GM19025 (cell line): ENCODE data around the gene ENOX1.
A peak's percentile ranks its signal among the peaks of the same experiment; 100 is the strongest.

Experiments
- ATAC-seq: cut with Tn5 transposase; IDR thresholded peaks from one replicate; pipeline ENCODE4 v1.9.1; 2021; ENCODE audit warnings: mild to moderate bottlenecking, low read depth, moderate library complexity; ENCODE audit not compliant: unreplicated experiment

Gene ENOX1

DNA sequence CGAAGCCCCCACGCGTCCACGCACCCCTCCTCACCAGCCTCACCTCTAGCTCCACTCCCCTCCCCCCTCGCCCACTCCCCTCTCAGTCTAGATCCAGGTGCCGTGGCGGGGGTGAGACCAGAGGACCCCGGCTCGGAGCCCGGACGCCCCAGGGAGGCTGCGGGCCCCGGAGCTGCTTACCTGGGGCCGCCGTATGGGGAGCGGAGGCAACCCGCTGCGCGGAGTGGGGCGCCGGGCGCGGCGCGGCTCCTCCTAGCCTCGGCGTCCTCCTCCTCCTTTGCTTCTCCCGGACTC is 353 bp downstream of the ENOX1 start:
- ATAC-seq = no peak

DNA sequence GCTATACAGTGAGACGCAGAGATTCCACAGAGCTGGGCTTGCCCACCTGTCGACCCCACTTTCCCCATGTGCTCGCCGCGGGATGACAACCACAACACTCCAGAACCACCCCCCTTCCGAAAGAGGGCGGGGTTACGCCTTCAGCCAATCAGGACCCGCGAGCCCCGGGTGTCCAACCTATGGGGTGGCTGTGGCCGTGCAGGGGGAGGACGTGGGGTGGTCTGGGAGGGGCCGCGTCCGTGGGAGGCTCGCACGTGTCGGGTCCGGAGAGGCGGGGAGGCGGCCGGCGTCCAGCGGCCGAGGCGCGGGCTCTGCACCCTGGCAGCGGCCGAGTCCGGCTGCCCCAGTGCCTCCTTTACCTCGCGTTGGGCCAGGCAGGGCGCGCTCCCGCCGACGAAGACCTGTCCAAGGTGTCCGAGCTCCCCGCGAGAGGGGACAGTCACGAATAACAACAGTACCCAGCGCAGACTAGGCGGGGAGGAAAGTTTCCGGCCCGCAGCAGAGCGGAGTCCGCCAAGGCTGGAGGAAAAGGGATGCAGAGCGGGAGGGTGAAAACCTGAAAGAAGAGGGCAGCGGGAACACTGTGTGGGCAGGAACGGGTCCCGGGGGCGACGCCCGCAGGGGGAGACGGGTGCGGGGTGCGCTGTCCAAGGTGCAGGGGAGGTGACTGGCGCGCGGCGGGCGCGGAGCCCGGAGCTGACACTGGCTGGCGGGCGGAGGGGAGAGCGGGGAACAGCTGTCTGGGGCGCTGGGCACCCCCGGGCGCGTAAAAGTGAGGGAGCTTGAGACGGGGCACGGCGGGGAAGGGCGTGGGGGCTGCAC is 911 bp downstream of the ENOX1 start:
- ATAC-seq = no peak

DNA sequence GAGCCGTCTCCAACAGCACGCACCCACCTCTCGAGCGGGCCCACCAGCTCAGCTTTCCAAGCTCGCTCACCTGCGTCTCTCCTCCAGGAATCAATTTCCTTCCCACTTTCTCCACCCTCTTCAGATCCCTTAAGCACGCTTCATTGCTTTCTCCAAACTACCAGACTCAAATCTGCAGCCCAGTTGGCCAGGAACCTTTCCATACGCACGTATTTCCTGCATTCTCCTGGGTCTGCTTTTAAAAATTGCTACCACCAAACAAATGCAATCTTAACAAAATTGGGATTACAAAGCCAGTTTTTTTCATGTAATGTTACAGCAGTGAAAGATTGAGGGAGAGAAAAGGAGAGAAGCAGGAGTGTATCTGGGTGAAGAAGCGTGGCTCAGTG is 1.5 kb downstream of the ENOX1 start:
- no peak for ATAC-seq

DNA sequence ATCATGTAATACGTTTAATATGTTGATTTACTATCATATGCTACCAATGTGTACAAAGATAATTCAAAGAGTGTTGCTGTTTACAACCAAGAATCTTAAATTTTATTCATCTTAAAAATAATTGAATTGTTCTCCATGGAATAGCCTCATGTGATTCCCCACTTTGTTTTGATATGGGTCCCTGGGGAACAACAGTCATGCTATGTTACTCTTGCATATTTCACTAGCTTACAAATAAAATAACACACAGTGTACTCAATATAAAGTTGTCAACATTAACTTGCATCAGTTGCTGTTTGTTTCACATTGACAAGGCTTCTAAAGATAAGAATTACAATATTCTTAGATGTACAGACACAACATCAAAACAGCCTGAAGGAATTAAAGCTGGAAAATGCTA is 2.3 kb downstream of the ENOX1 start:
- no peak for ATAC-seq

DNA sequence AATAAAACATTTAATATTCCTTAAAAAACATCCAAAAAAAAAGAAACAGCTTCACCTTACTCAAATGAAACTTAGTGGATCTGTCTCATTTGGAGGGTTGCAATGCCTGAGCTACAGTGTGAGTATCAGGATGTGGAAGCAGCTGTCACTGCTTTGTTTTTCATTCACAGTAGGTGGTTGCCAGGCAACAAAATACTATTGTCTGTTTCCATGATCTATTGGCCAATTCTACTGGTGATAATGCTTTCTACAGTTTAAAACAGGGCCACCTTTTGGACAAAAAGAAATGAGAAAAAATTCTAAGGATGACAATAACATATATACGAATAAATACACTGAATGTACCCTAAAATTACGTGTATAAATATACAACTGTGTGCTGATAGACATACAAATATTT is 3.0 kb downstream of the ENOX1 start:
- ATAC-seq = no peak

DNA sequence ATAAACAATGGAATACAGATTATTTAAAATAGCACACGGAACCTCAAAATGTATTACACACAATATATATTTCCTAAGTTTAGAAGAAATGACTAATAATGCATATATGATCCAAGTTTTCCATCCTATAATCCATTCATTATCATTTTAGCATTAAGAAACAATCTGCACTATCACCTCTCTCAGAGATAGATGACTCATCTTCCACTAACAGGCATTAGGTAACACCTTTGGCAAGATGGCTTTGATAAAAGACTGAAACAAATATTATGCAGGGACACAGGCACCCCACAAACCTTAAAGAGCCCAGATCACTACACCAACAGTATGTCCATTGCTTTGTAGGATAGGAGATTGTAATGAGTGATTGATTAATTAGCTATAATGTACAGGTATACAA is 4.1 kb downstream of the ENOX1 start:
- ATAC-seq = no peak

DNA sequence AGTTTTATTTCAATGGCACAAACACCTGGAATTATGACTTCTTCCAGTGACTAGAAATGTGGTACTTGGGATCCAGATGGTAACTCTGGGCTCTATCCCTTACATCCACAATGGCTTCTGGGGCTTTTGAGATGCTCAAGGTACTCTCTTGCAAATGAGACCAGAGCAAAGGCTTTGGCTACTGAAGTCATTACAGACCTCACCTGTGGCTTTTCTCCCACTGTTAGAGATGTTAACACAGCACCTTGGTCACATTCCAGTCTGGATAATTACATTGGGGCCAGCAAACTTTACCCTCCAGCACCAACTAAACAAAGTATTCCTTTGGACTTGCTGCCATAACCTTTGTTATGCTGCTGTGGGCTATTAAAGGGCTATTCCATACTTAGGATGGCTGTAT is 6.1 kb downstream of the ENOX1 start:
- ATAC-seq = no peak

DNA sequence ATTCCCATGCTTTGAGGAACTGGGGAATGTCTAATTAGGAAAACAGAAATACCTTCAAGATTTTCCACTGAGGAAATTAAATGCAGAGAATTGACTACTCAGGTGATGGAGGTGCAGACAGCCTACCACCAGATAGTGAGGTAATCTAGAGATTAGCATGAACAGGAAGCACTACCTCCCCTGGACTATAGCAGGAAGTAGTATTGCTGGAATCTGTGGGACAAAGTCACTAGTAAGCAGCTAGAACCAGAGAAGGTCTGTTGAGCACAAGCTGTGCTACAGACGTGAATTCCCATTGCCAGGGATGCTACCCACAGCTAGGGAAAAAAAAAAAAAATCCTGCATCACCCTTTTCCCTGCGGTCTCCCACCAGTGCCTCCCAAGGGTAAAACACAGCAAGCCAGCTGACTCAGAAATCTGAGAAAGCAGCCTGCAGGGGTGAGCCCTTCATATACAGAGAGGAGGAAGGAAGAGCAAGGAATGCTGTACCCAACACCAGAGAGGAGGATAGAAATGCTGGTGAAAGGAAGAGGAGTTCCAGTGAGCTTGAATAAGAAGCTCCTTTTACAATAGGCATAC is 10.2 kb downstream of the ENOX1 start:
- no peak for ATAC-seq

DNA sequence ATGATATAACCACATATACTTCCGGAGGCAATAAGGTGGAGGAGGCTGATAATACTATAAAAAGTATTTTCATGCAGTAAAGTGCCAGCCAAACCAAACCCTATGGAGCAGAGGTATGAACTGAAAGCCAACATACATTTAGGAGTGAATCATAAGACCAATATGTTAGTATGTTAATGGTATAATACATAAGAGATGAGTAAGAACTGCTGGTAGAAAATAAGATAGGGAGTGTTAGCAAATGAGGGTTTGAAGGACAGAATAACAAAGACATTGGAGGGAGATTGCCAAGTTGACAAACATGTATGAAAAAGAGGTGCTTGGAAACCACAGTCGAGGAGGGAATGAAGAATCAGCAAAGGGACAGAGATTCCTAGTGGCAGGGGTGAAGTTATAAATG is 10.8 kb downstream of the ENOX1 start:
- no peak for ATAC-seq

DNA sequence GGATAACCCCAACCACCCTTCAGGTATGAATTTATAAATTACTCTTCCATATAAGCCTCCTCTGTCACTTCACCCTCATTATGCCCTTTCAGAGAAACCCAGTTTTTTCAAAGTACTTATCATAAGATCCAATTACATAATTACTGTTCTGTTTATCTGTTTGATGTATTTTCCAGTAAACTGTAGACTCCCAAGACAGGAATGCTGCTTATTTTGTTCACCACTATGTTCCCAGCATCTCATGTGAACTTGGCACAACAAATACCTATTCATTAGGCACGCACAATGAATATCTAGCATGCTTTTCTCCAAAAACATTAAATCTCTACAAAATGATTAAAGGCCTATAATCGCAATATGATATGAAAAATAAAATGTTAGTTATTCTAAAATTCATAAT is 13.2 kb downstream of the ENOX1 start:
- ATAC-seq = no peak

DNA sequence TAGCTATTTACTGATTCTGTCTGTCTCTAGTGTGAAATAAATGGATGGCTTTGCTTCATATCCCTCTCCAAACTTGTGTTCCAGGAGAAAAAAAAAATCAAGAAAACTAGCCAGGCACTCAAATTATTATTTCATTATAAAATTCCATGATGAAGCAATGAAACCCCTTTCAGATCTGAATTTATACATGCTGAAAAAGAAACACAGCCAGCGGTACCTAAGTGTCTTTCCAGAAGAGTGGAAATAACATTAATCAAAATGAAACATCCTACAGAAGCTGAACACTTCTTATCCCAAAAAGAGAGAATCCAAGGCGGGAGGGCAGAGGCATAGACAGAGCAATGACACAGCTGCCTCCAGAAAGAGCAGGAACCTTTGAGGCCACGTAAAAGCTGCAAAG is 15.9 kb downstream of the ENOX1 start:
- ATAC-seq = no peak

DNA sequence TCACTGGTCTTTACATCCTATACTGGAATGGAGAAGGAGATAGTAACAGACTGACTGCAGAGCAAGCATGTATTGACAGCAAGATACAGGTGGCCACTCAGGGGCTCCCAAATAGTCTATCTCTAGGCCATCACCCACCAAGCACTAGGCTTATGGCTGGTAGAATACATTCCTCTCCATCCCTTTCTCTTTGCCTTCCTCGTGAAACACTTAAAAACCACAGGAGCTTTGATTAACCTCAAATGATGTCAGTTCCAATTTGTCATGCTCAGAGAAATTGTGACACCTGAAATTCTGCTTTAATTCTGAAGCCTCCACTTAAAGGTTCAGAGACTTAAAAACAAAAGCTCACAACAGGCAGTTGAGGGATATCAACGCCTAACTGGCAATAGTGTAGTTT is 17.2 kb downstream of the ENOX1 start:
- ATAC-seq = no peak

DNA sequence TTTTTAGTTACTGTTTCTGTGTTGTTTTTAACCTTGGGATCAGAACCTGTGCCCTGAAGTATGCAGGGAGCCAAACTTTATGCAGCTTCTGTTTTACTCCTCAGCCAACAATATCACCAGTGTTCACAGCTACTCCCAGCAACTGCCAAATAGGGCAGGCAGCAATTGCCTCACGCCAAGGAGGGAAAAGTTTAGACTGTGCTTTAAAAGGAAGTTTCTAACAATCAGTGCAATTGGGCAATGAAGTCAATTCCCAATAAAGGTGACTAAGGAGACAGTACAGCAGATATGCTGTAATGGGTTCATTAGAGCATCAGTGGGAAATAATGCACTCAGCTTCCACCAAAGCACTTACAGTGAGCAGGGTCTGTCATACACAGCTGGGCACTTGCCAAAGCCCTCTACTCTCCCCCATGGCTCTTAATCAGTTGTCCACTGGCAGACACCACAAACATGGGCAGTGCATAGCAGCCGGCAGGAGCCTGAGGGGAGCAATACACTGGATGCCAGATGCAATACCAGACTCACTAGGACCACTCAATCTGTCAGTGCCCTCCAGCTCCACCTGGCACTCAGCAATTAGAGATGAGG is 19.3 kb downstream of the ENOX1 start:
- ATAC-seq = no peak

DNA sequence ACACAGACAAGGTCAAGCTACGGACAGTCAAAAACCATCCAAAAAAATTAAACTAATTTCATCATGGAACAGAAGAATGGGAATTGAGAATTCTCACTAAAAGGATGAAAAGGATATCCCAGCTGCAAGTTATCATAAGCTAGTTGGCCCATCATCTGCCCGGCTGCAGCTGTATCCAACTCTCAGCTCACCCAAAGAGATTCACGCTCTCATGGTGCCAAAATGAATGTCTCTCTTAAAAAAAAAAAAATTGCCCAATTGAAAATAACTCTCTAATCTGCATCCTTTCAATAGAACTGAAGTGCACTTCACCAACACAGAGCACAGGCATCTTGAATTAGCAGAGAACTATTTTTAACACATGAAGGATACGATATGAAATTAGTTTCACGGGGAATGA is 20.0 kb downstream of the ENOX1 start:
- ATAC-seq = no peak

DNA sequence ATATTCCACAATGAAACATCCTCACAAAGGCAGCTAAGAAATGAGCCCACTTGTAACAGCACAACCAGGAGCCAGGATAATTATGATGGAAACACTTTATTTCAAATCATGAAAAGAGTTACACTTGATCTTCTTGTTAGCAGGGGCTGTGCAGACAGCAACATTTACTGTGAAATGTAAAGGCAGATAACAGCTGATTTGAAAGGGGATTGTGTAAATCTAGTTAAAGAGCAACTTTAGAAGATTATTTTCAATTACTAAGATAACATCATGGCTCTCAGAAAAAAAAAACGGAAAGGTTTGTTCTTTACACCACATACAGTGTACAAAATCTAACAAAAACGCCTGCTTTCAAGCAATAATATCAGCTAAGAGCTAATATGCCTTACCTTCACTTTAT is 22.4 kb downstream of the ENOX1 start:
- ATAC-seq = no peak

DNA sequence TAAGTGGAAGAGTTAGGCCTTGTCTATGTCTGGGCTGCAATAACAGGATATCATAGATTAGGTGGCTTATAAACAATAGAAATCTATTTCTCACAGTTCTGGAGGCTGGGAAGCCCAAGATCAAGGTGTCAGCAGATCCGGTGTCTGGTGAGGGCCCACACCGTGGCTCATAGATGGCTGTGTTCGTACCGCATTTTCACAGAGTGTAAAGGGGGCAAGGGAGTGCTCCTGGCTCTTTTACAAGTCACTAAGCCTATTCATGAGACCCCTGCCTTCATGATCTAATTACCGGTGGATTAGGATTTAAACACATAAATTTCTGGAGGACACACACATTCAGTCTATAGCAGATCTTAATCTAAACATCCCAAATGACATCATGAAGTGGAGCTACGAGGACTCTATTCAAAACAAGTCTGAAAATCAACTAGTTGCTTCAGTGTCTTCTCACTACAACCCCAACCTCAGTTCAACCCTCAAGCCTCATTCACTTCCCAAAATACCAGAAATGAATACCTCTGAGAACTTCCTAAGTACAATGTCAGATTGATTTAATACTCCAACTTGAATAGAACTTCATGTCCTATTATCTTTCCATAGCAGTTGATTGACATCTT is 23.5 kb downstream of the ENOX1 start:
- ATAC-seq = no peak

DNA sequence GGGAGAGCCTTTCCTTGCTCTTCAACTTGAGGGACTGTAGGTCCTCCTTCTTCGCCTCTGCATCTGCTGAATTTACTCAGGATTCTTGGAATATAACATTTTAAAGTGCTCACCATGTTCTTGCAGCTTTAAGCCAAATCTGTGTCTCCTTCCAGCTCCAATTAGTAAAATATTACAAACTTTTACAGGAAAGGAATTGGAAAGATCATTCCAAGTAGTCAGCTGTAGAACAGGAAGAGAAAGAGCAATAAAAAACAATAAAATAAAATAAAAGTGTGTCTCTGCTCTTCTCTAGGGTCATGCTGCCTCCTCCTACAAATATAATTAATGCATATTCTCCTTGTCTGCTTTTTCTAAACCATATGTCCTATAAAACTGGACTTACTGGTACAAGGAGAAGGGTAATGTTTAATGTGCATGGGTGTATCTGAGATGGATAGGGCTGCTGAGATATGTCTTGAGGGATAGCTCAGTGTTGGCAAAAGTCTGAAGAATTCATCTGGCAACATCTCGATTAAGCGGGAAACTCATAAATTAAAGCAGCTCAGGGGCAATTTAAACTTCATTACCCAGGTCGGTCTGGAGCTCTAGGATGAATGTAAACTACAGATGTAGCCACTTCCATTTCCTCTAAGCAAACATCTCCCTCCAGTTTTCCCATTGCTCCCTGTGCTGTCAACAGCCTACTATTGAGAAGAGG is 25.0 kb downstream of the ENOX1 start:
- no peak for ATAC-seq

DNA sequence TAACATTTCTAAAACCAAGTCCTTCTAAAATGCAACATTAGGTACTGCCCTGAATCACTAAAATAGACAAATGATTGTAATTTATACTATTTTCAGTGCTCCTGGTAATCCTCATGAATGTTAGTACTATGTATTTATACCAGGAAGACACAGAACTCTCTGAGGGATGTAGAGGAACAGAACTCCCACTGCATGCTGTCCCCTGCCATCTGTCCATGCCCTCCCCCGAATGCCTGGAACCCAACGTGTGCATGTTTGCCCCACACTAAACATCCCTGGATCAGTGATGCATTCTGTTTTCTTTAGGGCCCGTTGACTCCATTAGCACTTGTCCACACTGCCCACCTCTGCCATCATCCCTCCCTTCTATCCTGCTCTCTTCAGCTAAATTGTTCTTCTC is 26.5 kb downstream of the ENOX1 start:
- no peak for ATAC-seq

DNA sequence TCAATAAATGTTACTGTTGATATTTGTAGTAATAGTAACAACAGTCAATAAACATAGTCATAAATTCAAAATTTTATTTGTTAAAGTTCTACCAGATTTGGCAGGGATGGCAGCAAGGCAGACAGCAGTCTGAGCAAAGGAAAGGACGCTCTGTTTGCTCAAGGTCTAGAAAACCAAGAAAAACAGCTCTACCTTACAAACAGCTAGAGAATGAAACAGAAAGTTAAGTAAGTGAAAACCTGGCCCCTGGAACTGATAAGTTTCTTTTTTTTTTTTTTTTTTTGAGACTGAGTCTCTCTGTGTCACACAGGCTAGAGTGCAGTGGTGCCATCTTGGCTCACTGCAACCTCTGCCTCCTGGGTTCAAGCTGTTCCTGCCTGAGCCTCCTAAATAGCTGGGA is 27.9 kb downstream of the ENOX1 start:
- ATAC-seq = peak; percentile 66

DNA sequence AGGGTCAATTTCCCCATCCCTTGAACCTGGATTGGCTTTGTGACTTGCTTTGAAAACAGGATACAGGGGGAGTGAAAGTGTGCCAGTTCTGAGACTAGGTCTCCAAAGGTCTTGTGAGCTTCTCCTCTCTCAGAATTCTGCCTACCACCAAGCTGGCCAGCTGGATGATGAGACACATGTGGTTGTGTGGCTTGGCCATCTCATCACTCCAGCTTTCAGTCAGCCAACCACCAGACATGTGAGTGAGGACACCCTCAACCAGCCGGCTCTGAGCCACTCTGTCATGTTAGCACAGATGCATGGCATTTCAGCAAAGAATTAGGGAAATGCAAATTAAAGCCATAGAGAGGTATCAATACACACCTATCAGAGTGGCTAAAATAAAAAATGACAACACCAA is 29.5 kb downstream of the ENOX1 start:
- ATAC-seq = no peak

DNA sequence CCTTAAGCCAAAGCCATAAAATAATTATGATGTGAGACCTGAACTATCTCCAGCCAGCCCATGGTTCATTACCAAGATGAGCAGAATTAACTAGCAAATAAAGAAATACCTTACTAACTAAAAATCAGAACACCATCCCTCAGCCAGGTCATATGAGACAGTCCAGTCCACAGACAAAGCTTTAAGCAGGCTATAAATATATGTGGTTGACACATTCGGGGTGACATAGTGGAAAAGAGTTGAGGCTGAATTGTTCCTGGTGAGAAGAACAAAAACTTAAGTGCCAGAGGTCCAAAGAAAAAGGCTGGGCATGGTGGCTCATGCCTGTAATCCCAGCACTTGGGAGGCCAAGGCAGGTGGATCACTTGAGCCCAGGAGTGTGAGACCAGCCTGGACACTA is 30.9 kb downstream of the ENOX1 start:
- ATAC-seq = no peak
